DMS114 treated with DMSO at 0.1 percent for 48 hours (cell line): Measurements from ENCODE around the gene SIK2.
"Not testable (repeated sequence)": the region's sequence is repeated elsewhere in the genome, so short reads cannot be mapped to it uniquely, and the experiment has no call there.

ENCODE experiments used
- DNase-seq: peaks from one replicate; lab custom pipeline; 2025; ENCODE audit not compliant: unreplicated experiment; lab: John Stamatoyannopoulos, UW

SIK2 gene

GRCh38 chr11:111654601-111655000 lies 52.4 kb downstream of the SIK2 start:
- no peak for DNase-seq

GRCh38 chr11:111655924-111656323 lies 53.7 kb downstream of the SIK2 start:
- DNase-seq = no peak

- DNase-seq = not testable (repeated sequence)
Measured at GRCh38 chr11:111657905-111658304, 55.7 kb downstream of the SIK2 start.

GRCh38 chr11:111658493-111658892 lies 56.2 kb downstream of the SIK2 start:
- DNase-seq = not testable (repeated sequence)

- no peak for DNase-seq
Measured at GRCh38 chr11:111659201-111660115, 57.2 kb downstream of the SIK2 start.

- no peak for DNase-seq
Measured at GRCh38 chr11:111660822-111661221, 58.6 kb downstream of the SIK2 start.

- no peak for DNase-seq
Measured at GRCh38 chr11:111663820-111664219, 61.6 kb downstream of the SIK2 start.

- no peak for DNase-seq
Measured at GRCh38 chr11:111665777-111666176, 63.5 kb downstream of the SIK2 start.

- no peak for DNase-seq
Measured at GRCh38 chr11:111668980-111669379, 66.7 kb downstream of the SIK2 start.

- no peak for DNase-seq
Measured at GRCh38 chr11:111671383-111671782, 69.1 kb downstream of the SIK2 start.

- DNase-seq = no peak
Measured at GRCh38 chr11:111672949-111673348, 70.7 kb downstream of the SIK2 start.

GRCh38 chr11:111674941-111675340 lies 72.7 kb downstream of the SIK2 start:
- DNase-seq = no peak

GRCh38 chr11:111675891-111676290 lies 73.6 kb downstream of the SIK2 start:
- DNase-seq = no peak

- no peak for DNase-seq
Measured at GRCh38 chr11:111676878-111677585, 74.8 kb downstream of the SIK2 start.

GRCh38 chr11:111680486-111681175 lies 78.4 kb downstream of the SIK2 start:
- DNase-seq = no peak

- DNase-seq = no peak
Measured at GRCh38 chr11:111683806-111684205, 81.6 kb downstream of the SIK2 start.

- no peak for DNase-seq
Measured at GRCh38 chr11:111684251-111684650, 82.0 kb downstream of the SIK2 start.

- DNase-seq = no peak
Measured at GRCh38 chr11:111688013-111688412, 85.8 kb downstream of the SIK2 start.

GRCh38 chr11:111691176-111691575 lies 88.9 kb downstream of the SIK2 start:
- no peak for DNase-seq

GRCh38 chr11:111691741-111692140 lies 89.5 kb downstream of the SIK2 start:
- DNase-seq = no peak

- no peak for DNase-seq
Measured at GRCh38 chr11:111693224-111693937, 91.1 kb downstream of the SIK2 start.
